Skin of body (tissue), 2 donors: ENCODE results near the gene CD79A. TPM values are rescaled to one million over a fixed set of nuclear protein-coding genes. Genes with fewer than 3 reads are reported as not detected.

Source experiments
- DNase-seq: peaks from one replicate; lab custom pipeline; 2025; lab: John Stamatoyannopoulos, UW
- total RNA-seq: library from RNA; depleted of rRNA; stranded (reverse); fragments of >200 nt; gene quantifications from one replicate; pipeline ENCODE4 v1.2.3, GENCODE V29; 2014

Gene CD79A
- total RNA-seq, result 0.79 TPM

DNA sequence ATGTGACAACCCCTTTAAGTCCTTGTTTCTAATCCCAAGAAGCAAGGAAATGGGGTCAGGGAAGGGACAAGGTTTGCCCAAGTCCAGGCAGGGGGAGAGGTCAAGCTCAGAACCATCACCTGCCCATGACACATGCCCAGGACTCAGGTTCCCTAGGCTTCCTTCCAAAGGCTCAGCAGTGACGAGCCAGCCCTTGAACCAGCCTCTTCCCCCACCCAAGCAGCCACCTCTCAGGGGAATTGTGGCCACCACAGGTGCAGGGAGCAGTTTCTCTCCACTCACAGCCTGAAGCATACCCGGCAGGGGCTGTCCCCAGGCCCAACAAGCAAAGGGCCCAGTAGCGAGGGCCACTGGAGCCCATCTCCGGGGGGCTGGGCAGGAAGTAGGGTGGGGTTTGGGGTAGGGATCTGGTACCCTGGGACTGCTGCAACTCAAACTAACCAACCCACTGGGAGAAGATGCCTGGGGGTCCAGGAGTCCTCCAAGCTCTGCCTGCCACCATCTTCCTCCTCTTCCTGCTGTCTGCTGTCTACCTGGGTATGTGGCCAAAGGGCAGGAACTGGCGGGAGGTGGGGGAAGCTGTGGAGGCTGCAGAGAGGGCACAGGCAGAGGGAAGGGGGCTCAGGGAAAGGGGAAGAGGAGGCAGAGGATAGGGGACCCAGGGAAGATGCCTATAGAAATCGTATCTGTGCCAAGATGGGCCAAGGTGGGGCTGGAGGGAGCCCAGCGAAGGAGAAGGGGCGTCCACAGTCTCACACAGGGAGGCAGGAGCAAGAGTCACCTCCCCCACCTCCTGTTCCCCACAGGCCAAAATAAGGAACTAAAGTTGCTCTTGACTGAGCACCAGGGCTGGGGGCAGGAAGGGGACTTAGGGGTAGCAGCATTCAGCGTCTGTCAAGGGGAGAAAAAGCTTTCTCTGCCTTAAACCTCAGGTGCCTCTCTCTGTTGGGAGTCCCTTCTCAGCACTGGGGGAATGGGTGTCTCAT lies at the start of gene CD79A:
CD79A (plus strand) TSS at position 433 of the 986 bp plus-strand sequence; CDS start at position 459, 26 bp downstream.
- DNase-seq, result no peak

- no peak for DNase-seq
Observed at GRCh38 chr19:41837981-41838708, 38.9 kb upstream of the CD79A start.

GRCh38 chr19:41839211-41839610 lies 37.9 kb upstream of the CD79A start:
- DNase-seq, result no peak

DNA sequence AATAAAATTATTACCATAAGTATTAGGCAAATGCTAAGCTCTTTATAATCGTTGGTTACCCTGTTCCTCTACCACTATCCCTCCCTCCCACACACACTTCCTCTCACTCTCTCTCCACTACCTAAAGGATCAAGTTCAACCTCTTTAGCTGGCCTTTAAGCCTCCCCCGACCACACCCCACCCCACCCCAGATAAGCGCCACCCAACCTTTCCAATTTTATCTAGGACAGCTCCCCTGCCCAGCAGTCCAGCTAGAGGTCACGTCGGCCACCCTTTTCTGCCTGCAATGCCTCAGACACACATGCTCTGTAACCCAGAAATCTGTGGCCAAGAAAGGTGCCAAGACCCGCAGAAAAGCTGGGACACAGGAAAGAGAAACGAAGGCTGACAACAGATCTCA lies 33.7 kb upstream of the CD79A start:
- no peak for DNase-seq

DNA sequence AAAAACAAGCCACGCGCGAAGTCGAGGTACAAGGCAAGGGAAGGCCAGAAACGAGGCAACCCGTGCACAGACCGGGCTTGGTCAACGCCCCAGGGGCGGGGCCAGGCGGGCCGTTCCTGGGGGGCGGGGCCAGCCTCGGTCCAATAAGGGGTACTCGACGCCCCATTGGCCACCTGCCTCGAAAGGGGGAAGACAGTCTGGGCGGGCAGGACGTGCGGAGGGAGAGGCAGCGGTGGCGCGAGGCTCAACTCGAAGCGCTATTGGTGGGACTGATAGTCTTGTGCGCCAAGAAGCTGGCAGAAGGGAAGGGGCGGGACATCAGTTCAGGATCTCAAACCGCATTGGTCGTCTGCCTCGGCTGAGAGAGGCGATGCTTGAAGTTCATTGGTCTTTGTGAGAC lies 32.5 kb upstream of the CD79A start, which contains the start of gene LYPD4:
LYPD4 (minus strand) TSS at position 83 of the 400 bp plus-strand sequence. CDS start 5,398 bp downstream, outside the sequence.
- DNase-seq, result no peak

DNA sequence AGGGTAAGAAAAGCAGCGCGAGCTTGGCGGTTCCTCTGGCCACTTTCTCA lies 32.3 kb upstream of the CD79A start, which contains the start of gene DMRTC2:
DMRTC2 (plus strand) TSS at position 42 of the 50 bp plus-strand sequence. CDS start 2,387 bp downstream, outside the sequence.
- DNase-seq, result no peak

DNA sequence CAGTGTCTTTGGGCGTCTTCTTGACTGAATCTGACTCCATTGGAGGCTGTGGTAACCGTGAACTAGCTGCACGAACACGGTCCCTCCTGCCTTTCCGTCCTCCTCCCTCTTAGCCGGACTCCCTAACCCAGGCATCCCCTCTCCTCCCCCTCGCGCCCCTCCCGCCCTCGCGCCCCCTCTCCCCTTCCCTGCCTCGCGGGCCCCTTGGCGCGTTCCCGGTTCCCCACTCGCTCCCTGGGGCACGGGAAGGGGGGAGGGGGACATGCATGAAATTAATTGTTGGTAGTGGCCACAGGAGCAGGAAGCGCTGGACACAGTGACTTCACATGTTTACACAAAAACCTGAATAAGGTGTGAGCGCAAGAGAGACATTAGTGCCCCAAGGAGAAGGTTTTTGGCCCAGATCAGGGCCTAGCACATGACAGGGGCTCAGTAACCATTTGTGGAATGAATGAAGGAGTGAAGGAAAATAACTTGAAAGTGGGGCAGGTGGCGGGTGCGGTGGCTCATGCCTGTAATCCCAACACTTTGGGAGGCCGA lies 32.0 kb upstream of the CD79A start:
- DNase-seq, result no peak

GRCh38 chr19:41847351-41848105 lies 29.6 kb upstream of the CD79A start:
- DNase-seq, result no peak

DNA sequence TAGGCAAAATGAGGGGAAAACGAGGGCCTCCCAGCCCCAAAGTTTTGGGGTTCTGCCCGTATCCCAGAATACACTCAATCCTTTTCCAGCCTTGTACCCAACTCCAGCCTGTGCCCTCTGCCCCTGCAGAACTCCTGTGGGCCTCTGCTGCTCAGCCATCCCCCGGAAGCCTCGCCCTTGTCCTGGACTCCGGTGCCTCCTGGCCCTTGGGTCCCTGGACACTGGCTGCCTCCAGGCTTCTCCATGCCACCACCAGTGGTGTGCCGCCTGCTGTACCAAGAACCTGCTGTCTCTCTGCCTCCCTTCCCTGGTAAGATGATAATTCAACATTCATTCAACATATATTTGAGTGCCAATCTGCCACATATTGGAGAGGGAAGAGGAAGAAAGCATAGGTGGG lies 28.4 kb upstream of the CD79A start:
- DNase-seq, result no peak

DNA sequence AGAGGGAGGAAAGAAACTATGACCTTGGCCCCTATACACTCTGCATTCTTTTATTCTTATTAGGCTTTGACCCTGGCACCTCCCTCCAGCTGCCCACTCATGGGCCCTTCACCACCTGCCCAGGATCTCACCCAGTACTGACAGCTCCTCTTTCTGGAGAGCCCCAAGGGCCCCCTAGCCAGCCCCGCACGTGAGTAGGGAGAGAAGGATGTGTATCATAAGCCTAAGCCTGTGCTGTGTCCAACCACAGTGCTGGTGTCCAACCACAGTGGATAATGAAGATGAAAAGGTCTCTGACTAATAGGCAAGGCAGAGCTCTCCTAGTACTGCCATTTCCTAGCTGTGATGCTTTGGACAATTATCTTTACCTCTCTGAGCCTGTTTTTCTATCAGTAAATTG lies 28.0 kb upstream of the CD79A start:
- DNase-seq, result no peak

- no peak for DNase-seq
Observed at GRCh38 chr19:41850381-41850780, 26.7 kb upstream of the CD79A start.

GRCh38 chr19:41851456-41851855 lies 25.6 kb upstream of the CD79A start:
- no peak for DNase-seq

- DNase-seq, result no peak
Observed at GRCh38 chr19:41853344-41853743, 23.7 kb upstream of the CD79A start.

DNA sequence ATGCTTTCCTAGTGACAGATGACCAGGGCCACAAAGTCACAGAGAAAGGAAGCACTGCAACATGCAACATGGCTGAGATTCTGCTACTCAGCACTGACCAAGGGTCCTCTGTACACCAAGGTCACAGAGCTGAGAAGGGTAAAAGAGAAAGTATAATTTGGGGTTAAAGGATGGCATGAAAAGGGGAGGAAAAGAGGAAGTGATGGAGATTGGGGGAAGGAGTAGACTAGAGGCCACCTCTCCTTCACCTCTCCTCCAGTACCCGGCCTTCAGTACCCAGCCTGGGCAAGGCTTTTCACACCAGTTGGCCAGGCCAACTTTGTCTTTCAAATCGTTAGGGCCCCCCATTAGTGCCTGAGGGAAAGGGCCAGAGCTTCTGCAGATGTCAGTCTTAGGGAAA lies 23.3 kb upstream of the CD79A start:
- DNase-seq, result no peak

GRCh38 chr19:41859213-41859617 lies 17.9 kb upstream of the CD79A start:
- no peak for DNase-seq

- DNase-seq, result peak; percentile 98
Observed at GRCh38 chr19:41859618-41860418, 17.3 kb upstream of the CD79A start, which contains the start of gene RPS19. Gene RPS19, plus strand, starts transcription at chr19:41860255. Its CDS starts 520 bp downstream, at chr19:41860775.

DNA sequence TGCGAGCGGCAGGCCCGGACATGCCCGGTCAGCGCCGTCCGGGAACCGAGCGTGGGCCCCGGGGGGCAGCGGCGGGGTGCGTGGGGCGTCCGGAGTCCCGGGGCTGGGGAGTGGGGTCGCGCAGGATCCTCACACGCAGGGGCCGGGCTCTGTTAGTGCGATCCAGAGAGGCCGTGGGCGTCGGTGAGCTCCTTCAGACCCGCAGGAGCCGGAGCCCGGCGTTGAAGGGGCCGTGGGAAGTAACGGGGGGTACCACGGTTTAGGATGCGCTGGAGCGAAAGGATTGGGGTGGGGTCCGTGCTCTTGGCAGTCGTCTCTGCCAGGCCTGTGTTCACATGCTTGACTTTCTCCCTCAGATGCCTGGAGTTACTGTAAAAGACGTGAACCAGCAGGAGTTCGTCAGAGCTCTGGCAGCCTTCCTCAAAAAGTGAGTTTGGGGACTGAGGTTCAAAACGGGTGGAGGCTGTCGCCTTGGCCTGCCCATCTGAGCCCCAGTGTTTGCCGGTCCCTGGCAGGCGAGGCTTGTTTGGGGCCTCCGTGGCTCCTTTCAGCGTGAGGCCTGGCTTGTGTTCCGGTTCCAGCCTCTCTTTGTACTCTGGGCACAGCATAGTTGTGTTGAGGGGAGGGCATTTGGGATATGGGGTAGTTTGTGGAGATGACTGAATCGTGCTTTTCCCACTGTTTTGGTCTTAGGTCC lies 16.5 kb upstream of the CD79A start:
- DNase-seq, result no peak

DNA sequence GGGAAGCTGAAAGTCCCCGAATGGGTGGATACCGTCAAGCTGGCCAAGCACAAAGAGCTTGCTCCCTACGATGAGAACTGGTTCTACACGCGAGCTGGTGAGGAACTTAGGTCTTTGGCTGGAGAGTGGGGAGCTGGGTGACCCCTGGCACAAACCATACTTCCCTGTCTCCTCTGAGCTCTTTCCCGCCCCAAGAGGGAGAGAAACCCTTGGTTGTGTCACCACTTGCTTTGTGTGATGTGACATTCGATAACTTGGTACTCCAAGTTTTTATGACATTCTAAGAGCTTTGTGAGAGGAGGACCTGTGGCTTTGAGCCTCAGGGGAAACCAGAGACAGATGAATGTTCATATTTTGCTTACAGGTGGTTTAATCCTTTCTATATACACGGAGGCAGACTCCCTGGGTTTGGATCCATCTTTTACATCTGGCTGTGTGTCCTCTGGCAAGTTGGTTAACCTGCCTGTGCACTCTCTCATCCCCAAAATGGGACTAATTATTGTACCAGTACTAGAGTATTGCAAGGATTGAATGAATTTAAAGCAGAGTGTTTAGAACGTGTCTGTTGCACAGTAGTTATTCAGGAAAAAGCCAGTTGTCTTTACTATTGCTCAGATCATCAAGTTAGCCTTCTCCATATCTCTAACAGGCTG lies 15.8 kb upstream of the CD79A start:
- no peak for DNase-seq

GRCh38 chr19:41861846-41862245 lies 15.2 kb upstream of the CD79A start:
- DNase-seq, result no peak
